GM12891 (cell line): ENCODE data around the gene PIP4K2A.

Source experiments
- DNase-seq: peaks from one replicate; pipeline ENCODE4 v3.0.0; 2011; ENCODE audit warnings: low spot score; ENCODE audit not compliant: insufficient read length
- FAIRE-seq: peaks from 2 replicates; lab custom pipeline; 2011; peaks lifted over from hg19 to GRCh38; lab: Jason Lieb, UNC
- PAX5 ChIP-seq: IDR thresholded peaks from 2 replicates; pipeline ENCODE4 v1.6.1; 2011; ENCODE audit warnings: low read length, moderate library complexity, mild to moderate bottlenecking; ENCODE audit not compliant: insufficient read depth, severe bottlenecking
- POLR2A ChIP-seq: IDR thresholded peaks from 2 replicates; pipeline ENCODE4 v1.6.1; 2011; ENCODE audit warnings: low read depth, low read length, control low read depth
- POLR2AphosphoS5 ChIP-seq: IDR thresholded peaks from 2 replicates; pipeline ENCODE4 v1.6.1; 2011; ENCODE audit warnings: low read depth, low read length, control low read depth
- POU2F2 ChIP-seq: IDR thresholded peaks from 2 replicates; pipeline ENCODE4 v1.6.1; 2011; ENCODE audit warnings: low read depth, mild to moderate bottlenecking, control low read depth, low read length, moderate library complexity
- SPI1 ChIP-seq: IDR thresholded peaks from 2 replicates; pipeline ENCODE4 v1.6.1; 2011; ENCODE audit warnings: low read depth, low read length, control low read depth
- TAF1 ChIP-seq: IDR thresholded peaks from 2 replicates; pipeline ENCODE4 v1.6.1; 2011; ENCODE audit warnings: low read depth, low read length, control low read depth

The PIP4K2A gene

DNA sequence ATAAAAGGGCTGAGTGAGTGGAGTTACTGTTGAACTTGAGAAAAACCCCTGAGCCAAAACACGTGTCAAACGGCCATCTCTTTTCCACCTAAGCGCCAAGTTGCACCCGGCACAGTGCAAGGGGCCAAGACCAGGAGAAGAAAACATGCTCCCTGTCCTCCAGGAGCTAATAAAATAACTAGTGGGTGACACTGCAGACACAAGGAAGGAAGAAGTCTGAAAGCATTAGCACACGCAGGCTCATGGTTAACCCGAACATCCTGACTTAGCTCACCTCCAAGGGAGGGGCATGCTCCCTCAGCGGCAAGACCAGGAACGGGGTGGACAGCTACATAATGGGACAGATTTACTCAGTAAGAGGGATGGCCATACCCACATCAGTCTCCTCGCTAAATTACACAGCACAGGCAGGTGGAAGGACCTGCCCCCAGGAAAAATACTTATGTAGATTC, 65.0 kb downstream of the PIP4K2A start:
- no peak for DNase-seq
- FAIRE-seq, result no peak

DNA sequence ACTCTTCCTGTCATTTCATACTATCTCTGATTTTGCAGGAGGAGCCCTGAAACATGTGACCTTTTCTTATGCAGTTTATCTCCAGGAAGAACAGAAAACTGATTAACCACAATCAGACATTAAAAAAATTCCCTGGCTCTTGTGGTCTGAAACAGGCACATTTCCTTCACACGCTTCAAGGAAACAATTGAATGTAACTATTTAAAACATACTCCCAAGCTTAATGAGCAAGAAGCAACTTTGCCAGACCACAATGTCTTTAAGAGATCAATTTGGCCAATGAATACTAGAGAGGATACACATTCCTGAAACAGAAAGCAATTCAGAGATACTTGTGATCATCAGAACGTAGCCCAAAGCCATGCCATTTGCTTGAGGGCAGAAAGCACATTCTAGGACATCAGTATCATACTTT, 65.8 kb downstream of the PIP4K2A start:
- DNase-seq (no peak), FAIRE-seq (no peak)
- TF ChIP-seq PAX5 (no peak), POU2F2 (no peak), SPI1 (no peak), POLR2AphosphoS5 (no peak), POLR2A (no peak), TAF1 (no peak)

More for the DNA sequence above, 65.0 kb downstream of the PIP4K2A start:
- TF ChIP-seq TAF1, result no peak
- TF ChIP-seq POLR2AphosphoS5, result no peak
- no peak for TF ChIP-seq POU2F2
- no peak for TF ChIP-seq POLR2A
- no peak for TF ChIP-seq PAX5
- TF ChIP-seq SPI1, result no peak

- FAIRE-seq, result peak; percentile 13
- no peak for DNase-seq
- no peak for TF ChIP-seq POLR2AphosphoS5
Measured at GRCh38 chr10:22647244-22647643, 67.1 kb downstream of the PIP4K2A start.

- DNase-seq (no peak), FAIRE-seq (peak; percentile 50)
- TF ChIP-seq POLR2AphosphoS5, result no peak
- TF ChIP-seq POU2F2, result no peak
- TF ChIP-seq POLR2A, result no peak
- TF ChIP-seq TAF1, result no peak
- no peak for TF ChIP-seq SPI1
- no peak for TF ChIP-seq PAX5
Measured at GRCh38 chr10:22646388-22646853, 68.0 kb downstream of the PIP4K2A start.

DNA sequence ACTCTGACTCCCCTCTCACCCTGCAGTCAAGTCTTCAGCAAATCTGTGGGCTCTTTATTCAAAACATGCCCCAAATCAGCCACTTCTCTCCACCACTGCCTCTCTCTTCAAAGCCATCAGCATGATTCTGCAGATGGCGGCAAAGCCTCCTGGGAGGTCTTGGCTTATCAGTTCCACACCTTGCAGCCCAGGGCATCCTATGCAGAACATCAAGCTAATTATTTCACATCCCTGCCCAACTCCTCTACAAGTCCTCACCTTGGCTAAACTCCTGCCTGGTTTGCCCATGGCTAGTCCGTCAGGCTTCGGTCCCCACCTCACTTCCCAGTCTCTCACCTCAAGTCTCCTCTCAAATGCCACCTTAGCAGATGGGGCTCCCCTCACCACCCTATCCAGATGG, 70.2 kb downstream of the PIP4K2A start:
- TF ChIP-seq TAF1 (no peak), SPI1 (no peak), PAX5 (no peak), POLR2A (no peak), POU2F2 (no peak), POLR2AphosphoS5 (no peak)
- FAIRE-seq, result no peak
- DNase-seq, result no peak

DNA sequence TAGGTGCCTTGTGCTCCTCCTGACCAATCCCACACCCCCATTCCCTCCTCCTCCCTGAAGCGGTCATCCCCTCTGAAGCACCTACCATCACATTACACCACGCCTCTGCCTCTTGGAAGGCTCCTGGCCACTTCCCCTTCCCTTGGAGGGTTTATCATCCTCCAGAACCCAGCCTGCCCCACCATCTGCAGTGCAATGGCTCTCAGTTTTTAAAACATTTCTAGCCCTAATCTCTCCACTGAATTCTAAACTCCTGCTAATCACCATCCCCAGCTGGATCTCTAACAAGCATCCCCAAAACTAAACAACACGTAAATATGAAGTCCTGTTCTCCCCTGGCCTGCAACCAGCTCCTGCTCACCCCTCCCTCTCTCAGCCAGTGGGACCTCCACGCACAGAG, 70.6 kb downstream of the PIP4K2A start:
- DNase-seq (no peak), FAIRE-seq (no peak)
- TF ChIP-seq POLR2A (no peak), PAX5 (no peak), TAF1 (no peak), POU2F2 (no peak), SPI1 (no peak), POLR2AphosphoS5 (no peak)

- DNase-seq, result no peak
- FAIRE-seq, result no peak
- no peak for TF ChIP-seq POU2F2
- no peak for TF ChIP-seq SPI1
- TF ChIP-seq TAF1, result no peak
- no peak for TF ChIP-seq PAX5
Measured at GRCh38 chr10:22643116-22643515, 71.3 kb downstream of the PIP4K2A start.

GRCh38 chr10:22641743-22642142, 72.6 kb downstream of the PIP4K2A start:
- TF ChIP-seq TAF1 (no peak), SPI1 (no peak), PAX5 (no peak), POLR2AphosphoS5 (no peak), POLR2A (no peak), POU2F2 (no peak)
- FAIRE-seq (no peak), DNase-seq (no peak)

DNA sequence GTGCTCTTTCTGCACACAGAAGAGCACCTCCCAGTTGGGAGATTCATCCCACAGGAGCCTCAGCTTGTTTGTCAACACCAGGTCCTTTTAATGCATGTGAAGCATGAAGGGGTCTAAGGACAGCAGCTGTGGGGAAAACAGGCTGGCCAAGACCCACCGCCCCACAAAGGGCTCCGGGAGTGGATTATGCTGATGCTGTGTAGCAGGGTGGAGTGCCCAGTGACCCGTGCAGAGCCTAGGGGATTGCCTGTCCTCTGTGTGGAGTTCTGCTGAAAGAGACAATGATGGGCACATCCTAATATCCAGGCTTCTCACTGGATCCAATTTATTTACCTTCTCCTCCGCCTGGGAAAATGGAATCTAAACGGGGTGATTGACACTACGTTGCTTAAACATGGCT, 74.0 kb downstream of the PIP4K2A start:
- TF ChIP-seq SPI1, result no peak
- TF ChIP-seq POLR2A, result no peak
- TF ChIP-seq POLR2AphosphoS5, result no peak
- no peak for TF ChIP-seq POU2F2
- no peak for TF ChIP-seq PAX5
- no peak for TF ChIP-seq TAF1
- FAIRE-seq (no peak), DNase-seq (no peak)

DNA sequence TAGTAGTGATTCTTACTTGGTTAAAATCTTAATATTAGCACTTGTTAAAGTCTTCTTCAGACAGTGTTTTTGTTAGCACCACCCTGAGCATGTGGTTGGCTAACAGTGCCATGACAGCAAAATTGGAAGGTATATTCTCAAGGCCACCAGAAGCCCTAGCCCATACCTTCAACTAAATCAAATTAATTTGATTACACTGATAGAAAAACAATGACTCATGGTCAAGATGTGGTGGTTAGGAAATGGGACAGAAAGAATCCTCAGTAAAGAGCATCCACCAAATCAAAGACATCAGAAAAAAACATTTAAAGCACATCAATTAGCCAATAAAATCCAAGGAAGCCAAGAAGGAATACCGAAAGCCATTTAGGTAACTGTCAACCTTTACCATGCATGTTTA, 75.5 kb downstream of the PIP4K2A start:
- no peak for FAIRE-seq
- no peak for DNase-seq
- TF ChIP-seq TAF1 (no peak), POLR2A (no peak), SPI1 (no peak), PAX5 (no peak), POU2F2 (no peak)

- FAIRE-seq, result peak; percentile 5
Measured at GRCh38 chr10:22637491-22637890, 76.9 kb downstream of the PIP4K2A start.

More at GRCh38 chr10:22637491-22637890, 76.9 kb downstream of the PIP4K2A start:
- DNase-seq, result no peak
- no peak for TF ChIP-seq POLR2AphosphoS5
- TF ChIP-seq PAX5, result no peak
- no peak for TF ChIP-seq TAF1
- TF ChIP-seq POU2F2, result no peak
- no peak for TF ChIP-seq POLR2A
- TF ChIP-seq SPI1, result no peak
